HepG2 (cell line): Measurements from ENCODE around the gene RASSF10. TPM values are rescaled to one million over a fixed set of nuclear protein-coding genes. Genes with fewer than 3 reads are reported as not detected.

Experiments used
- ATAC-seq: fragments of 200-7000 bp; cut with Tn5 transposase; 3 replicates; pipeline ENCODE4 v1.9.1; 2020; ENCODE audit warnings: mild to moderate bottlenecking, moderate library complexity
- BruUV-seq: library from RNA; stranded (reverse); fragments of 400-500 nt; replicated peaks from 2 replicates; lab custom pipeline; 2021; lab: Mats Ljungman, UMichigan
- CTCF ChIA-PET: fragments of 300-600 bp; formaldehyde crosslinking; extraction: SDS; loops from one replicate; lab custom pipeline; 2021; ENCODE audit warnings: low total read pairs, inconsistent platforms, low intra/inter-chr PET ratio; lab: Yijun Ruan, JAX
- POLR2A ChIA-PET: fragments of 350-600 bp; sonication (Branson Sonifier 250); formaldehyde crosslinking; loops from one replicate; lab custom pipeline; 2020; ENCODE audit warnings: antibody characterized with exemption, inconsistent platforms; lab: Yijun Ruan, JAX
- DNase-seq: peaks from one replicate; pipeline ENCODE4 v3.0.0-alpha.2; 2015; ENCODE audit warnings: low spot score
- FAIRE-seq: peaks from 3 replicates; lab custom pipeline; 2011; peaks lifted over from hg19 to GRCh38; lab: Jason Lieb, UNC
- H2AFZ ChIP-seq: one replicate; pipeline ENCODE4 v1.6.1; 2011; ENCODE audit warnings: low read length, inconsistent platforms
- H3K27ac ChIP-seq: fragments of 300-600 bp; 3 replicates; pipeline ENCODE4 v1.8.0; 2011; ENCODE audit warnings: mixed run types, mild to moderate bottlenecking, mixed read lengths, low read length, inconsistent platforms; ENCODE audit not compliant: insufficient read depth; ENCODE audit errors: extremely low read length
- H3K27me3 ChIP-seq, 2 experiments: fragments of 200-600 bp in 1 of 2; 2 replicates in 1 of 2; 3 replicates in 1 of 2; pipeline versions ENCODE4 v1.6.0 to v1.8.0; 2011; ENCODE audit warnings: low read length in 2 of 2, mild to moderate bottlenecking in 2 of 2, moderate library complexity in 2 of 2, inconsistent platforms in 1 of 2; ENCODE audit not compliant: insufficient read depth in 2 of 2, control insufficient read depth in 1 of 2
- H3K36me3 ChIP-seq, 2 experiments: fragments of 200-600 bp in 1 of 2; replicated peaks in 1 of 2; 2 replicates in 1 of 2; 3 replicates in 1 of 2; pipeline versions ENCODE4 v1.5.1 to v1.8.0; 2011; ENCODE audit warnings: low read length in 2 of 2, inconsistent platforms in 1 of 2; ENCODE audit not compliant: insufficient read depth in 2 of 2, control insufficient read depth in 1 of 2
- H3K4me1 ChIP-seq: 2 replicates; pipeline ENCODE4 v1.5.1; 2012; ENCODE audit warnings: low read length, inconsistent platforms; ENCODE audit not compliant: insufficient read depth
- H3K4me2 ChIP-seq: 2 replicates; pipeline ENCODE4 v1.6.0; 2011; ENCODE audit warnings: low read depth, low read length, inconsistent platforms
- H3K4me3 ChIP-seq, 3 experiments: fragments of 200-600 bp in 1 of 3; sonication (generic), shearing (Covaris generic) in 1 of 3; replicated peaks in 1 of 3; 2 replicates each; pipeline ENCODE4 v1.5.1; 2011 to 2016; ENCODE audit warnings: low read length in 3 of 3, inconsistent platforms in 2 of 3, low read depth in 2 of 3, mild to moderate bottlenecking in 2 of 3, control low read depth in 1 of 3, mixed read lengths in 1 of 3; ENCODE audit not compliant: insufficient read depth in 1 of 3
- H3K79me2 ChIP-seq: one replicate; pipeline ENCODE4 v1.6.1; 2011; ENCODE audit warnings: low read length, inconsistent platforms; ENCODE audit not compliant: insufficient read depth
- H3K9ac ChIP-seq: 2 replicates; pipeline ENCODE4 v1.6.0; 2011; ENCODE audit warnings: mild to moderate bottlenecking, low read depth, low read length, inconsistent platforms; ENCODE audit not compliant: insufficient read depth
- H3K9me3 ChIP-seq: 2 replicates; pipeline ENCODE4 v1.5.1; 2012; ENCODE audit warnings: mild to moderate bottlenecking, low read length
- H4K20me1 ChIP-seq: 2 replicates; pipeline ENCODE4 v1.6.0; 2011; ENCODE audit warnings: inconsistent platforms, mild to moderate bottlenecking, low read length, moderate library complexity; ENCODE audit not compliant: insufficient read depth
- BRD4 ChIP-seq: sonication (generic); formaldehyde crosslinking; IDR thresholded peaks from 2 replicates; pipeline ENCODE4 v1.4.0; 2020; ENCODE audit warnings: missing genetic modification reagents
- FOSL2 ChIP-seq: sonication (generic); formaldehyde crosslinking; IDR thresholded peaks from 2 replicates; pipeline ENCODE4 v1.4.0; 2020; ENCODE audit warnings: missing genetic modification reagents
- MXD3 ChIP-seq: IDR thresholded peaks from 2 replicates; pipeline ENCODE4 v1.6.1; 2016; ENCODE audit warnings: mild to moderate bottlenecking, missing biosample characterization, missing genetic modification reagents
- NFIC ChIP-seq: IDR thresholded peaks from 2 replicates; pipeline ENCODE4 v1.6.1; 2012; ENCODE audit warnings: mild to moderate bottlenecking, low read length, inconsistent platforms
- ZBTB7A ChIP-seq: sonication (generic); formaldehyde crosslinking; IDR thresholded peaks from 2 replicates; pipeline ENCODE4 v1.8.0; 2022; ENCODE audit warnings: mild to moderate bottlenecking, missing genetic modification reagents
- ZNF652 ChIP-seq: IDR thresholded peaks from 2 replicates; pipeline ENCODE4 v1.6.1; 2016; ENCODE audit warnings: low read depth, borderline replicate concordance
- ZNF841 ChIP-seq: sonication (generic); formaldehyde crosslinking; IDR thresholded peaks from 2 replicates; pipeline ENCODE4 v1.8.1; 2023; ENCODE audit warnings: missing genetic modification reagents, borderline replicate concordance
- WGBS: methylation state at CpG from one replicate; pipeline ENCODE4 v1.1.6; 2017; ENCODE audit warnings: low lambda C conversion rate; 5-methylcytosine and 5-hydroxymethylcytosine counted together
- in situ Hi-C: cut with HindIII; loops from 2 replicates; pipeline ENCODE4 v1.10.0; 2017; ENCODE audit warnings: low pct_unique_long_range_greater_than_20kb; ENCODE audit not compliant: extremely low pct_ligation_motif_present
- intact Hi-C: fragments of 100-400 bp; cut with micrococcal nuclease; formaldehyde crosslinking; loops from one replicate; pipeline ENCODE4 v1.10.0; 2022; ENCODE audit not compliant: unreplicated experiment
- polyA plus RNA-seq, 8 experiments: library from polyadenylated mRNA; depleted of rRNA in 3 of 8; stranded (reverse) in 7 of 8; unstranded in 1 of 8; fragments of >200 nt; fragmentation: Illumina TruSeq in 4 of 8; extraction: Trizol in 4 of 8; gene quantifications; 2 replicates each; pipeline versions ENCODE4 v1.2.1 to v1.2.3, GENCODE V29; 2011 to 2016; ENCODE audit warnings: low read depth in 4 of 8, missing spikeins in 1 of 8, mixed read lengths in 1 of 8; ENCODE audit not compliant: insufficient read depth in 1 of 8
- total RNA-seq, 5 experiments: library from RNA; depleted of rRNA; stranded (reverse); fragments of >200 nt; fragmentation: Illumina TruSeq; extraction: Trizol; gene quantifications; 2 replicates each; pipeline ENCODE4 v1.2.3, GENCODE V29; 2016; ENCODE audit warnings: low read depth in 1 of 5
- TF ChIP-seq, protein P1 (sequence below), 2 experiments: fragments of 450-650 bp in 1 of 2; sonication (generic) in 1 of 2; formaldehyde crosslinking; IDR thresholded peaks; 2 replicates each; pipeline versions ENCODE4 v1.5.0 to v1.8.0; 2020 to 2022; ENCODE audit warnings: mild to moderate bottlenecking in 1 of 2, missing genetic modification reagents in 1 of 2

Gene RASSF10
- total and polyA plus RNA-seq, 2 of the 13 experiments (the other 11 are each of a cell fraction or from before 2014, with no cell fraction given) = not detected

GRCh38 chr11:12971955-12972354, 37.2 kb upstream of the RASSF10 start:
- ChIA-PET POLR2A (no interaction called here), CTCF (no interaction called here)
- no peaks in the 10 kb centered on the region for H3K36me3 ChIP-seq
- H3K4me2 ChIP-seq = no peak overlapping the region
- FAIRE-seq (no peak), ATAC-seq (no peak), DNase-seq (no peak)
- H3K9ac ChIP-seq = no peak overlapping the region
- WGBS = 57% methylated on average over 1 of the region's 1 CpG
- H2AFZ ChIP-seq = no peak overlapping the region
- no peaks in the 10 kb centered on the region for H3K79me2 ChIP-seq
- H3K4me1 ChIP-seq = no peaks in the 10 kb centered on the region
- H3K4me3 ChIP-seq = no peak overlapping the region
- H3K27ac ChIP-seq = no peak overlapping the region
- in situ Hi-C loops (no loop called here), intact Hi-C loops (no loop called here)
- TF ChIP-seq ZNF652 (CRISPR knock-in tag) (no peak), ZNF841 (CRISPR knock-in tag) (no peak), FOSL2 (CRISPR knock-in tag) (no peak), BRD4 (CRISPR knock-in tag) (no peak), MXD3 (no peak), ZBTB7A (CRISPR knock-in tag) (no peak), NFIC (no peak)
- TF ChIP-seq, protein P1, sequence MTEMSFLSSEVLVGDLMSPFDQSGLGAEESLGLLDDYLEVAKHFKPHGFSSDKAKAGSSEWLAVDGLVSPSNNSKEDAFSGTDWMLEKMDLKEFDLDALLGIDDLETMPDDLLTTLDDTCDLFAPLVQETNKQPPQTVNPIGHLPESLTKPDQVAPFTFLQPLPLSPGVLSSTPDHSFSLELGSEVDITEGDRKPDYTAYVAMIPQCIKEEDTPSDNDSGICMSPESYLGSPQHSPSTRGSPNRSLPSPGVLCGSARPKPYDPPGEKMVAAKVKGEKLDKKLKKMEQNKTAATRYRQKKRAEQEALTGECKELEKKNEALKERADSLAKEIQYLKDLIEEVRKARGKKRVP (CRISPR knock-in tag; IDR thresholded peaks at IDR 0.05) = no peak
- no peaks in the 10 kb centered on the region for H3K27me3 ChIP-seq
- no peaks in the 10 kb centered on the region for H3K9me3 ChIP-seq
- no peaks in the 10 kb centered on the region for H4K20me1 ChIP-seq
- BruUV-seq = no TSS peak
